T-cell (primary cell): ENCODE measurements around the gene HAO2. TPM values are rescaled to one million over a fixed set of nuclear protein-coding genes. Genes with fewer than 3 reads are reported as not detected.

Experiments used
- ATAC-seq, 4 experiments: fragments of 200-7000 bp in 3 of 4; fragments of 150-1000 bp in 1 of 4; cut with Tn5 transposase; replicated peaks in 1 of 4; 1 replicate in 3 of 4; 2 replicates in 1 of 4; pipeline ENCODE4 v1.10.0; 2021; ENCODE audit warnings: moderate library complexity in 3 of 4, mild to moderate bottlenecking in 2 of 4, moderate number of reproducible peaks in 1 of 4
- CTCF ChIA-PET, 2 donors: fragments of 300-600 bp; sonication (Branson Sonifier 250); formaldehyde crosslinking; loops; one replicate each; lab custom pipeline; 2022; ENCODE audit warnings: antibody characterized with exemption in 2 of 2; lab: Charles Lee
- POLR2A ChIA-PET, 2 donors: fragments of 300-600 bp; sonication (Branson Sonifier 250); formaldehyde crosslinking; loops; one replicate each; lab custom pipeline; 2022; ENCODE audit warnings: antibody characterized with exemption in 2 of 2; lab: Charles Lee
- DNase-seq, 35 experiments: peaks; one replicate each; pipeline versions ENCODE4 v3.0.0 to v3.0.0-alpha.2; 2013 to 2023
- H3K27ac ChIP-seq: one replicate; pipeline ENCODE4 v1.5.1; 2013; ENCODE audit warnings: low read length
- H3K27me3 ChIP-seq, 2 experiments: replicated peaks in 1 of 2; 1 replicate in 1 of 2; 2 replicates in 1 of 2; pipeline versions ENCODE4 v1.6.1 to v1.7.0; 2013; ENCODE audit warnings: low read length in 1 of 2, mixed read lengths in 1 of 2; ENCODE audit not compliant: control insufficient read depth in 2 of 2, insufficient read depth in 2 of 2; ENCODE audit errors: extremely low read depth in 1 of 2
- H3K36me3 ChIP-seq, 2 donors: 1 replicate in 1 of 2; 2 replicates in 1 of 2; pipeline versions ENCODE4 v1.6.1 to v1.7.0; 2013; ENCODE audit warnings: low read length in 1 of 2; ENCODE audit not compliant: control insufficient read depth in 2 of 2, insufficient read depth in 1 of 2; ENCODE audit errors: extremely low read depth in 1 of 2
- H3K4me1 ChIP-seq, 2 experiments: 1 replicate in 1 of 2; 2 replicates in 1 of 2; pipeline versions ENCODE4 v1.6.1 to v1.7.0; 2013; ENCODE audit warnings: low read length in 2 of 2, mixed read lengths in 1 of 2; ENCODE audit not compliant: insufficient read depth in 2 of 2, control insufficient read depth in 1 of 2; ENCODE audit errors: extremely low read depth in 1 of 2
- H3K4me3 ChIP-seq, 2 donors: 1 replicate in 1 of 2; 2 replicates in 1 of 2; pipeline versions ENCODE4 v1.5.1 to v1.7.0; 2013; ENCODE audit warnings: mild to moderate bottlenecking in 2 of 2, low read length in 1 of 2, moderate library complexity in 1 of 2; ENCODE audit not compliant: control insufficient read depth in 1 of 2; ENCODE audit errors: extremely low read depth in 1 of 2
- H3K9me3 ChIP-seq: 2 replicates; pipeline ENCODE4 v1.7.0; 2013
- H3K27ac Mint-ChIP-seq, 2 donors: one replicate each; pipeline ENCODE4 v1.8.0; 2020 to 2021; ENCODE audit warnings: mild to moderate bottlenecking in 2 of 2, mixed read lengths in 2 of 2
- H3K27me3 Mint-ChIP-seq, 2 donors: one replicate each; pipeline ENCODE4 v1.8.0; 2021 to 2022; ENCODE audit warnings: mixed read lengths in 2 of 2
- H3K36me3 Mint-ChIP-seq: one replicate; pipeline ENCODE4 v1.8.0; 2021; ENCODE audit warnings: mixed read lengths
- H3K4me1 Mint-ChIP-seq, 3 donors: one replicate each; pipeline ENCODE4 v1.8.0; 2020 to 2022; ENCODE audit warnings: mixed read lengths in 3 of 3, mild to moderate bottlenecking in 1 of 3
- H3K4me3 Mint-ChIP-seq, 3 donors: one replicate each; pipeline ENCODE4 v1.8.0; 2020 to 2022; ENCODE audit warnings: mild to moderate bottlenecking in 3 of 3, mixed read lengths in 3 of 3, moderate library complexity in 3 of 3
- H3K9me3 Mint-ChIP-seq, 3 donors: one replicate each; pipeline ENCODE4 v1.8.0; 2020 to 2022; ENCODE audit warnings: mixed read lengths in 3 of 3
- WGBS: methylation state at CpG from one replicate; pipeline ENCODE4 v1.1.5; 2013; ENCODE audit warnings: missing lambda C conversion rate; ENCODE audit not compliant: insufficient coverage; 5-methylcytosine and 5-hydroxymethylcytosine counted together
- total RNA-seq, 35 experiments: library from RNA in 6 of 35; stranded (reverse) in 6 of 35; fragments of 120-200 nt in 1 of 35; gene quantifications; one replicate each; pipeline versions ENCODE4 v1.2.1 to v1.2.4 and lab custom pipeline; 2013 to 2026

HAO2 gene
- total RNA-seq, 5 donors from 2014 or later (not counting 1 experiment from before 2014, with no cell fraction given) = not detected

DNA sequence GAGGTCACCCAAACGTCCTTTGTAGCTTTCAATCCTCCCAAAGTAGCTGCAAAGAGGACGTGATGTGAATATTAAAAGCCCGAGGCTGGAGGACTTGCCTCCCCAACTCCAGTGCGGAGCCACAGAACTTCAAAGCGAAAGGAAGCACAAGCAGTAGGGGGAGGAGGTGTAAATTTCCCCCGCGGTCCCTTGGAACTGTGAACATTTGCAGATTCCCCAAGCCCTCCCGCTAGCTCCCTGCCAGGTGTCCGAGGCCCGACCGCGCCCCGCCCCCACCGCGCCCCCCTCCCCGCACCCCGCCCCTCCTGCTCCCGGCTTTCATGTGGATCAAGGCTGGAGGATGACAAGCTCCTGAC lies 41.5 kb upstream of the HAO2 start:
- Mint-ChIP-seq H3K27me3 (peaks cover 7 to 12% of the 10 kb centered on the region in 2 donors), H3K4me1 (peaks cover 18 to 22% (median 18%) of the 10 kb centered on the region in 3 donors), H3K27ac (no peak overlapping the region), H3K4me3 (peak overlapping the region; percentile 71 to 85 (median 83)), H3K36me3 (no peaks in the 10 kb centered on the region), H3K9me3 (no peaks in the 10 kb centered on the region)
- H3K27me3 ChIP-seq = peaks cover 0 to 18% of the 10 kb centered on the region in 2 experiments
- H3K27ac ChIP-seq = no peak overlapping the region
- H3K4me3 ChIP-seq = peak overlapping the region; percentile 23 to 81
- no CpG with 5 or more reads among the region's 18 CpGs for WGBS
- ChIA-PET POLR2A (no interaction called here), CTCF (interaction anchor here (0.6 to 1.3 kb wide), 2 partner anchors 92 to 397 kb away, joined by 3 to 6 read pairs; no protein-coding TSS in a partner anchor)
- no peaks in the 10 kb centered on the region for H3K9me3 ChIP-seq
- no peaks in the 10 kb centered on the region for H3K36me3 ChIP-seq
- peak in 3 of 4 experiments; percentile 32 to 46 (median 40) for ATAC-seq
- DNase-seq = peak in 3 of 35 experiments; percentile 1 to 12 (median 10)
- H3K4me1 ChIP-seq = peaks cover 0 to 12% of the 10 kb centered on the region in 2 experiments

DNA sequence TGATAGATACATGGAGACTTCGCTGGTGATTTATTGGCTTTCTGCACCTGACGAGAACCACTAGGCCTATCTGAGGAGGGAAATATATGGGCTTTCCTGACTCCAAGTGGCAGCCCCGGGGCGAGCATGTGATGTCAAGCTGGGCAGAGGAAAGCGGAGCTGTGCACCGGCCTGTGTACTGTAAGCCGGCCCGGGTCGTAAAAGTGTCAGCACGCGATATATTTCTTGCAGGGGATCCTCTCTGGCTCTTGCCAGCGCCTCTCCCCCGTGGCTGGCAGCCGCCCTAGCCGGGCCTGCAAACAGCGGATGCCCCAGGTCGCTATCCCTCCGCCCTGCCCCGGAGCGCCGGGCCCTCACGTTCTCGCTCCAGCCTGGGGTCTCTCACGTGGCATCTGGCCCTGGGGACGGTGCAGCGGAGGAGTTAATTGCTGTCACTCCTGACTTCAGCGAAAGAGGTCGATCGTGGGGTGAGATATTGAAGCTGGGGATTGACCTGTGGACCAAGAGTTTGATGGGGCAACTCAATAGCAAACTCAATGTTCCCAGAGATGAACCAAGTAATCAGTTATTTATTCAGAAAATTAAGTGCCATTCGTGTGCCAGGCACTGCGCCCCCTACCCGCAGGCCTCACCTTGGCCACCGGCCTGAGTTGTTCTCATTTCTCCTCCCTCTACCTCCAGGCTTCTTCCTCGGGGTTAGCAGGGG lies 41.0 kb upstream of the HAO2 start:
- H3K4me3 Mint-ChIP-seq = peak overlapping the region; percentile 71 to 85 (median 83)
- H3K27me3 ChIP-seq = peaks cover 0 to 18% of the 10 kb centered on the region in 2 experiments
- no peaks in the 10 kb centered on the region for H3K9me3 ChIP-seq
- ChIA-PET CTCF (interaction anchor here (0.6 to 1.3 kb wide), 3 partner anchors 19 to 397 kb away, joined by 3 to 6 read pairs (median 3); no protein-coding TSS in a partner anchor), POLR2A (no interaction called here)
- H3K36me3 Mint-ChIP-seq = no peaks in the 10 kb centered on the region
- H3K27ac ChIP-seq = no peak overlapping the region
- H3K4me1 ChIP-seq = peaks cover 0 to 12% of the 10 kb centered on the region in 2 experiments
- H3K4me3 ChIP-seq = peak overlapping the region; percentile 23 to 81
- WGBS = 7% methylated on average over 28 of the region's 34 CpGs
- H3K36me3 ChIP-seq = no peaks in the 10 kb centered on the region
- H3K9me3 Mint-ChIP-seq = no peaks in the 10 kb centered on the region
- DNase-seq (peak in 18 of 35 experiments; percentile 1 to 40 (median 12)), ATAC-seq (peak; percentile 47 to 62 (median 56))
- H3K27ac Mint-ChIP-seq = no peak overlapping the region
- H3K27me3 Mint-ChIP-seq = peaks cover 7 to 12% of the 10 kb centered on the region in 2 donors
- peaks cover 18 to 22% (median 18%) of the 10 kb centered on the region in 3 donors for H3K4me1 Mint-ChIP-seq

DNA sequence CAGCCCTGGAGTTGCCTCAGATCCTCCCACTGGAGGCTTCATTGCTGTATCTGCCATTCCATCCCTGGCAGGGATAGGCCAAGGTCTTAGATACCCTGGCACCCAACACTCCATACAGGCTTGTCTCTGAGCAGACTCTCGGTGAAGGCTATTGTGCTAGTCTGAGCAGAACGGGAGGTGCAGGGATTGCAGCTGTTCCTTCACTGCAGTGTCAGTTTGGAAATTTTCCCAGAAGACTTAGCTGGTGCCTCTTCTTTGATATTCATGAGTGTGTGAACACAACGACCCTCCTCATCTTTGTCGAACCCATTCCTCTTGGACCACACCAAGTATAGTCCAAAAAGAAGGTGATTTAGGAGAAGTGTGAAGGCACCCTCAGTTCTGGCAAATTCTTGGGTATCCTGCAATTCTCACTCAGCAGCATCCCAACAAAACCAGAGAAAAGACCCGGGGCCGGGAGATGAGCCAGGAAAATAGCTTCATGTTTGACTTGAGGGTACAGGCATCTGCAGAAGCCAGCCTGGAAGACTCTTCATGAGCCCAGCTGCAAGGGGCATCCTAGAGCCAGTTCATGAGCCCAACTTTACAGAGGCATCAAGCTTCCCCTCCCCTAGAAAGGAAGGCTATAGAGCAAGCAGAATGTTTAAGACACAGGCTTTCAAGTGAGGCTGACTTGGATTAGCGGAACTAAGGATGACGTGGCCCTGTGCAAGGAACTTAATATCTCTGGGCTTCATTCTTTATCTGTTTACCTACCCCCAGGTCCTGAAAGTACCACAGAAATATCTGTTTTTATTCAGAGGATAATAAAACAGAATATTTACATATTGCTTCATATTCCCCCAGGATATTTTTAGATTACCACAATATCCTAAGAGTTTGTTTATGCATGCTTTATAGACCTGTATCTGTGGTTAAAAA lies 38.8 kb upstream of the HAO2 start:
- H3K4me1 ChIP-seq = peaks cover 0 to 12% of the 10 kb centered on the region in 2 experiments
- WGBS = 95% methylated on average over 2 of the region's 8 CpGs
- H3K36me3 ChIP-seq = no peaks in the 10 kb centered on the region
- H3K4me3 ChIP-seq = no peak overlapping the region
- CTCF ChIA-PET = no interaction called here
- Mint-ChIP-seq H3K27me3 (peaks cover 3 to 10% of the 10 kb centered on the region in 2 donors), H3K27ac (no peak overlapping the region), H3K4me1 (peaks cover 18 to 22% (median 18%) of the 10 kb centered on the region in 3 donors), H3K9me3 (no peaks in the 10 kb centered on the region), H3K4me3 (no peak overlapping the region), H3K36me3 (no peaks in the 10 kb centered on the region)
- DNase-seq = no peak
- no peak overlapping the region for H3K27ac ChIP-seq
- ATAC-seq = no peak
- no peaks in the 10 kb centered on the region for H3K9me3 ChIP-seq
- H3K27me3 ChIP-seq = peaks cover 0 to 21% of the 10 kb centered on the region in 2 experiments
- POLR2A ChIA-PET = no interaction called here

DNA sequence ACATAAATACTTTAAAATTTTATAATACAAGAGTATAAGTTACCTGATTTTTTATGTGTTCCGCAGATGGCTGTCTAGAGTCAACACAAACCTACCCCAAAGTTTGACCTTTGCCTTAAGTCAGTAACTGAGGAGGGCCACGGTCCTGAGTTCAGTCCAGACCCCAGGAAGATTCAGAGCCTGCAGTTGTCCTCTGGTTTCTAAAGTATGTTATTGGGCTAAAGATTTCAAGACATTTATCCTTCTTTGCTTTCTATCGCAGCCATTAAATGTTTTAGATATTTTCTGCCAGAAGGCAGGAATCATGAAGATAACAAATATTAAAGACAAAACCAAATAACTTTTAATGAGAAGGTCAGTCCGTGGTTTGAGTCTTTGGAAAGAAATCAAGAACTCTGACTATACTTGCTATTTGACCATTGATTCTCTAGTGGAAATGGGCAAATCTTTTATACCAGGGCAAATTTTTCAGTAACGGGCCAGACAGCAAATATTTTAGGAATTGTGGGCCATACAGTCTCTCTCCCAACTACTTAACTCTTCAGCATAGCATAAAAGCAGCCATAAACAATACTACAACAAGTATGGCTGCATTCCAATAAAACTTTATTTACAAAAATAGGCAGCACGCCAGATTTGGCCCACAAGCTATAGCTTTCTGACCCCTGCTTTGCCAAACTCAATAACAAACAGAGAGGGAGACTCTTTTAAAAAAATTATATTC lies 38.0 kb upstream of the HAO2 start:
- H3K27ac Mint-ChIP-seq = no peak overlapping the region
- H3K4me1 Mint-ChIP-seq = peaks cover 18 to 22% (median 18%) of the 10 kb centered on the region in 3 donors
- ATAC-seq = no peak
- H3K4me3 Mint-ChIP-seq = no peak overlapping the region
- CTCF ChIA-PET = no interaction called here
- H3K27me3 Mint-ChIP-seq = peaks cover 3 to 10% of the 10 kb centered on the region in 2 donors
- no peaks in the 10 kb centered on the region for H3K36me3 ChIP-seq
- WGBS = 100% methylated on average over 1 of the region's 6 CpGs
- H3K4me3 ChIP-seq = no peak overlapping the region
- DNase-seq = no peak
- H3K4me1 ChIP-seq = peaks cover 0 to 12% of the 10 kb centered on the region in 2 experiments
- H3K9me3 ChIP-seq = no peaks in the 10 kb centered on the region
- H3K36me3 Mint-ChIP-seq = no peaks in the 10 kb centered on the region
- H3K27me3 ChIP-seq = peaks cover 0 to 24% of the 10 kb centered on the region in 2 experiments
- no peak overlapping the region for H3K27ac ChIP-seq
- no peaks in the 10 kb centered on the region for H3K9me3 Mint-ChIP-seq
- POLR2A ChIA-PET = no interaction called here

DNA sequence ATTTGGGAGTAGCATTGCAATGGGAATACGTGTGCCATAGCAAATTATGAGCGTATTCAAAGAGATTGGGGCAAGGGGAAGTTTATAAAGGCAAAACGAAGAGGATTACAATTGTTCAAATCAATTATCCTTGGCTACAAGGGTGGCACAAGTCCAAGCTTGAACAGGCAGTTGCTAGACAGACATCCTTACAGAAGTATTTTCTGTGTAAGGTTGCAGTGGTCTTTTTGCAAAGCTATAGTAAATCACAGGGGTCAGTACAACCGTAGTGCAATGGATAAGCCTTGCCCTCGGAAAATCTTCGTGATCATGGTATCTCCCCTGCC lies 37.4 kb upstream of the HAO2 start:
- H3K27me3 ChIP-seq = peaks cover 0 to 24% of the 10 kb centered on the region in 2 experiments
- Mint-ChIP-seq H3K4me1 (peaks cover 18 to 19% (median 18%) of the 10 kb centered on the region in 3 donors), H3K27ac (no peak overlapping the region), H3K4me3 (no peak overlapping the region), H3K27me3 (peaks cover 5 to 10% of the 10 kb centered on the region in 2 donors), H3K9me3 (no peaks in the 10 kb centered on the region), H3K36me3 (no peaks in the 10 kb centered on the region)
- H3K4me3 ChIP-seq = no peak overlapping the region
- peaks cover 0 to 12% of the 10 kb centered on the region in 2 experiments for H3K4me1 ChIP-seq
- no peak for ATAC-seq
- H3K27ac ChIP-seq = no peak overlapping the region
- no peaks in the 10 kb centered on the region for H3K36me3 ChIP-seq
- WGBS = 100% methylated on average over 2 of the region's 6 CpGs
- no peak for DNase-seq
- ChIA-PET CTCF (no interaction called here), POLR2A (no interaction called here)
- H3K9me3 ChIP-seq = no peaks in the 10 kb centered on the region

DNA sequence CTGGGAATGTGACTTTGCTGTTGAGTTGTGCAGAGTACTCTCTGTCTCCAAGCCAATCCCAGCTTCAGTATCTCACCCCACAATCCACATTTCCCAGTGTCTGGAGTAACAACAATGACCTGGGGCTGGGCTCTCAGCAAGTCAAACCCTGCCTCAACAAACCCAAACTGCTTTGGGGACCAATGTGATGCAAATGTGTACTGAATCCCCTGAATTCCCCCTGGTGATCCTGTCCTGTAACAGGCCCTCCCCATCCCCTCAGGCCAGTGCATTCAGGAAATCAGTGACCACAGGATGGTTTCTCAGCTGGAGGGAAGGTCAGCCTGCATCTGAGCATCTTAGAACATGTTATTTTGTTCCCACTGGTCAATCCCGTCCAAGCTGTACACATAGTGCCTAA lies 36.7 kb upstream of the HAO2 start:
- Histone ChIP-seq H3K27ac (no peak overlapping the region), H3K27me3 (peaks cover 0 to 19% of the 10 kb centered on the region in 2 experiments), H3K4me1 (peaks cover 0 to 9% of the 10 kb centered on the region in 2 experiments), H3K4me3 (no peak overlapping the region), H3K9me3 (no peaks in the 10 kb centered on the region), H3K36me3 (no peaks in the 10 kb centered on the region)
- DNase-seq (no peak), ATAC-seq (no peak)
- no peak overlapping the region for H3K4me3 Mint-ChIP-seq
- peaks cover 5 to 6% of the 10 kb centered on the region in 2 donors for H3K27me3 Mint-ChIP-seq
- H3K36me3 Mint-ChIP-seq = no peaks in the 10 kb centered on the region
- CTCF ChIA-PET = no interaction called here
- no peak overlapping the region for H3K27ac Mint-ChIP-seq
- no peaks in the 10 kb centered on the region for H3K9me3 Mint-ChIP-seq
- 86% methylated on average over 1 of the region's 1 CpG for WGBS
- POLR2A ChIA-PET = no interaction called here
- H3K4me1 Mint-ChIP-seq = peaks cover 11 to 12% (median 12%) of the 10 kb centered on the region in 3 donors
